ENCODE data around the gene DNM3.

DNM3 gene

GRCh38 chr1:171916315-171916771 lies 75.0 kb downstream of the DNM3 start:
- Histone ChIP-seq H3K4me3 (ENCODE audit: low read depth in 1 of 2, low read length in 1 of 2) (no peak overlapping the region), H3K9me3 (no peaks in the 10 kb centered on the region), H3K36me3 (no peaks in the 10 kb centered on the region), H3K4me1 (ENCODE audit: control insufficient read depth in 1 of 2, insufficient read depth in 1 of 2, low read depth in 1 of 2, low read length in 1 of 2) (no peaks in the 10 kb centered on the region), H3K27me3 (no peaks in the 10 kb centered on the region), H3K27ac (no peak overlapping the region)
- TF ChIP-seq CTCF (IDR thresholded peaks at IDR 0.05), result no peak

- H3K27ac ChIP-seq, result no peak overlapping the region
- no peaks in the 10 kb centered on the region for H3K9me3 ChIP-seq
- H3K4me1 ChIP-seq (ENCODE audit: control insufficient read depth in 1 of 2, insufficient read depth in 1 of 2, low read depth in 1 of 2, low read length in 1 of 2), result no peaks in the 10 kb centered on the region
- H3K36me3 ChIP-seq, result no peaks in the 10 kb centered on the region
- TF ChIP-seq CTCF (IDR thresholded peaks at IDR 0.05), result no peak
- H3K27me3 ChIP-seq, result no peaks in the 10 kb centered on the region
- H3K4me3 ChIP-seq (ENCODE audit: low read depth in 1 of 2, low read length in 1 of 2), result no peak overlapping the region
Measured at GRCh38 chr1:171917331-171917730, 76.0 kb downstream of the DNM3 start.

- H3K9me3 ChIP-seq, result no peaks in the 10 kb centered on the region
- no peak overlapping the region for H3K27ac ChIP-seq
- no peaks in the 10 kb centered on the region for H3K36me3 ChIP-seq
- no peaks in the 10 kb centered on the region for H3K27me3 ChIP-seq
- TF ChIP-seq CTCF (IDR thresholded peaks at IDR 0.05), result no peak
- no peaks in the 10 kb centered on the region for H3K4me1 ChIP-seq (ENCODE audit: control insufficient read depth in 1 of 2, insufficient read depth in 1 of 2, low read depth in 1 of 2, low read length in 1 of 2)
- no peak overlapping the region for H3K4me3 ChIP-seq (ENCODE audit: low read depth in 1 of 2, low read length in 1 of 2)
Measured at GRCh38 chr1:171919891-171920887, 78.9 kb downstream of the DNM3 start.

GRCh38 chr1:171922999-171923398 lies 81.7 kb downstream of the DNM3 start:
- no peaks in the 10 kb centered on the region for H3K36me3 ChIP-seq

GRCh38 chr1:171929121-171929520 lies 87.8 kb downstream of the DNM3 start:
- H3K4me3 ChIP-seq (ENCODE audit: low read depth in 1 of 2, low read length in 1 of 2), result no peak overlapping the region
- H3K27ac ChIP-seq, result no peak overlapping the region
- H3K9me3 ChIP-seq, result no peaks in the 10 kb centered on the region
- TF ChIP-seq CTCF (IDR thresholded peaks at IDR 0.05), result no peak
- H3K36me3 ChIP-seq, result no peaks in the 10 kb centered on the region
- H3K4me1 ChIP-seq (ENCODE audit: control insufficient read depth in 1 of 2, insufficient read depth in 1 of 2, low read depth in 1 of 2, low read length in 1 of 2), result no peaks in the 10 kb centered on the region
- no peaks in the 10 kb centered on the region for H3K27me3 ChIP-seq

More at GRCh38 chr1:171922999-171923398, 81.7 kb downstream of the DNM3 start:
- Histone ChIP-seq H3K27ac (no peak overlapping the region), H3K27me3 (no peaks in the 10 kb centered on the region), H3K9me3 (no peaks in the 10 kb centered on the region), H3K4me1 (ENCODE audit: control insufficient read depth in 1 of 2, insufficient read depth in 1 of 2, low read depth in 1 of 2, low read length in 1 of 2) (no peaks in the 10 kb centered on the region), H3K4me3 (ENCODE audit: low read depth in 1 of 2, low read length in 1 of 2) (no peak overlapping the region)
- no peak for TF ChIP-seq CTCF (IDR thresholded peaks at IDR 0.05)

All from neutrophil (primary cell).